Gastroesophageal sphincter (tissue), 3 donors: ENCODE measurements around the gene KLC3.

ENCODE experiments used
- EP300 ChIP-seq: sonication (generic); formaldehyde crosslinking; IDR thresholded peaks from one replicate; pipeline ENCODE4 v1.6.1; 2017; ENCODE audit warnings: antibody characterized with exemption, mild to moderate bottlenecking
- POLR2A ChIP-seq, 2 donors: fragments of 450-650 bp; IDR thresholded peaks; one replicate each; pipeline ENCODE4 v1.6.1; 2017; ENCODE audit warnings: antibody characterized with exemption in 2 of 2, mild to moderate bottlenecking in 2 of 2, moderate library complexity in 1 of 2
- POLR2AphosphoS5 ChIP-seq: sonication (generic); formaldehyde crosslinking; IDR thresholded peaks from one replicate; pipeline ENCODE4 v1.6.1; 2017; ENCODE audit warnings: antibody characterized with exemption
- TF ChIP-seq, protein P1 (sequence below), 4 experiments: fragments of 200-600 bp in 2 of 4; fragments of 450-650 bp in 2 of 4; sonication (generic) in 1 of 4; IDR thresholded peaks; one replicate each; pipeline ENCODE4 v1.5.1; 2017 to 2019; ENCODE audit warnings: antibody characterized with exemption in 4 of 4, mild to moderate bottlenecking in 2 of 4, moderate library complexity in 2 of 4

GRCh38 chr19:45322311-45322710 is 18.2 kb upstream of the KLC3 start:
- no peak for TF ChIP-seq EP300
- no peak for TF ChIP-seq POLR2A (IDR thresholded peaks at IDR 0.05)
- TF ChIP-seq, protein P1, sequence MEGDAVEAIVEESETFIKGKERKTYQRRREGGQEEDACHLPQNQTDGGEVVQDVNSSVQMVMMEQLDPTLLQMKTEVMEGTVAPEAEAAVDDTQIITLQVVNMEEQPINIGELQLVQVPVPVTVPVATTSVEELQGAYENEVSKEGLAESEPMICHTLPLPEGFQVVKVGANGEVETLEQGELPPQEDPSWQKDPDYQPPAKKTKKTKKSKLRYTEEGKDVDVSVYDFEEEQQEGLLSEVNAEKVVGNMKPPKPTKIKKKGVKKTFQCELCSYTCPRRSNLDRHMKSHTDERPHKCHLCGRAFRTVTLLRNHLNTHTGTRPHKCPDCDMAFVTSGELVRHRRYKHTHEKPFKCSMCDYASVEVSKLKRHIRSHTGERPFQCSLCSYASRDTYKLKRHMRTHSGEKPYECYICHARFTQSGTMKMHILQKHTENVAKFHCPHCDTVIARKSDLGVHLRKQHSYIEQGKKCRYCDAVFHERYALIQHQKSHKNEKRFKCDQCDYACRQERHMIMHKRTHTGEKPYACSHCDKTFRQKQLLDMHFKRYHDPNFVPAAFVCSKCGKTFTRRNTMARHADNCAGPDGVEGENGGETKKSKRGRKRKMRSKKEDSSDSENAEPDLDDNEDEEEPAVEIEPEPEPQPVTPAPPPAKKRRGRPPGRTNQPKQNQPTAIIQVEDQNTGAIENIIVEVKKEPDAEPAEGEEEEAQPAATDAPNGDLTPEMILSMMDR (IDR thresholded peaks at IDR 0.05) = no peak
- TF ChIP-seq POLR2AphosphoS5 = no peak
